T1000 (cell line): Measurements from ENCODE around the gene MAML3.

Source experiments
- DNase-seq: peaks from one replicate; lab custom pipeline; 2025; ENCODE audit warnings: mixed read lengths; lab: John Stamatoyannopoulos, UW

The MAML3 gene

DNA sequence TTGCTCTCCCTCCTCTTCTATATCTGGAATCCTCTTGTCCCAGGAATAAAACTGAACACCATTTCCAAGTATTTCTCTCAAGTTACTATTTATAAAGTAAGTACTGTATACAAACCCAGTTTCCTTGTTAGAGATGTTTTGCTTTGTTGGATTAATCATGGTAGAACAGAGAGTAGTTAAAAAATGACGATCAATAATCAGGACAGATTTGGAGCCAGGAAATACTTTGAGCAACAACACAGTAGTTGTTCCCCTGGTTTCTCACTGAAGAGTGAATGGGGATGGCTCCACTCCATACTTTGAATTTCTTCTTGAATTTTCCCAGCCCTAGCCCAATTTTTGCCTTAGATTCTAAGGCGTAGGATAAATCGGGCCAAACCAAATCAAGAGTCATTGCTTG lies 467.0 kb downstream of the MAML3 start:
- DNase-seq = no peak

DNA sequence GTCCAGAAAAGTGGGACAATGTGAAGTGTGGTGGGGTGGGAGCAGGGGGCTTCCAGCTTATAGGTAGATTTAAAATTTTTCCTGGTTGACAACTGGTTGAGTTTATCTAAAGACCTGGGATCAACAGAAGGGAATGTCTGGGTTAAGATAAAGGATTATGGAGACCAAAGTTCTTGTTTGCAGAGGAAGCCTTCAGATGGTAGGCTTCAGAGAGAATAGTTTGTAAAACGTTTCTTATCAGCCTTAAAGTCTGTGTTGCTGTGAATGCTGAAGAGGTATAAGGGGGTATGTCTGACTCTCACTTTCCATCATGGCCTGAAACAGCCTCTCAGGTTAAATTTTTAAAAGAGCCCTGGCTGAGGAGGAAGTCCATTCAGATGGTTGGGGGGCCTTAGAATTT lies 467.9 kb downstream of the MAML3 start:
- no peak for DNase-seq

DNA sequence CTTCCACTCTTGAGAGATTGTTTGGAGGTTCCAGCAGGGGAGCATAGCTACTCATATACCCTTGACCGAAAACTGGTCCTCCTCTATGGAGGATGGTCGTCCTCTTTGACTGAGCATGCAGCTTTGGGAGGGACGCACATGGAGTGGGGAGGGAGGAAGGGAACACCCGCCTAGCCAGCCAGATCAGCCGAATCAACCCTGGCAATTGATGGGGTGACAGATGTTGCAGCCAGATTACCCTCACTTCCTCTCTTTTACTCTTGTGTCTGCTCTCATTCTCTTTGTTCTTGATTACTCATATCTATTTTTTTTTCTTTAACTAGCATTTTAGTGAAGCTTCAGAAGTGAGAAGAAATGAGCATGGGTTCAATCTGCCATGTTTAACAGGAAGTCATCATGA lies 468.8 kb downstream of the MAML3 start:
- no peak for DNase-seq

DNA sequence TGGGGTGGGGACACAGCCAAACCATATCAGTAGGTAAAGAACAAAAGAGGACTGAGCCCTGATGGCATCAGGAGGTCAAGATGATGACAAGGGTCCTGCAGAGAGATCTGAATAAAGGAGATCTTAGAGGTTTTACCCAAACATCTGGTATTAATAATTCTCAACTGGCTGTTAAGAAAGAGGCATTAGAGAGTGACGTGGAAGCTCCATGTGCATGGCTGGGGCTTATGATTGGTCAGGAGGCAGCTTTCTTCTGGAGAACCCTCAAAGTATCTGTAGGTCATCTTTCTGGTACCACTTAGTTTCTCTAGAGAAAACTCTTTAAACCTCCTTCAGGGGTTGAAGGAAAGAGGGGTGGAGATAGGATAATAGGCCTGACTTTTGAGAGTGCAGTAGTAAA lies 469.6 kb downstream of the MAML3 start:
- no peak for DNase-seq

DNA sequence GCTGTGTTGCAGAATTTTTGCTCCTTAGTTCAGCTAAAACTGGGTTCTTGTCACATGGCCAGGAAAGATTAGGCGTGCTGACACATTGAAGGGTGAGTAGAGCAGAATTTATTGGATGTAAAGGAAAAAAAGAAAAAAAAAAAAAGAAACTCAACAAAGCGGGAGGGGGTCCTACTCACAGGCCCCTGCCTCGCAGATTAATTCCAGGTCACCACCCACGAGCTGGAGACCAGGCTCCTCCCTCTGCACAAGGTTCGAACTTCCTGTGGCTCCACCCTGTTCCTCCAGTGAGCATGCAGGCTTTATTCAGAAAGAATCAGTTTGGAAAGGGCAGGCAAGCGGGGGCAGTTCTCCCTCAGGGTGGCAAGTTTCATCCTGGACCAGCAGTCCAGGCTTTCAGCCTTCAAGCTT lies 471.2 kb downstream of the MAML3 start:
- no peak for DNase-seq

DNA sequence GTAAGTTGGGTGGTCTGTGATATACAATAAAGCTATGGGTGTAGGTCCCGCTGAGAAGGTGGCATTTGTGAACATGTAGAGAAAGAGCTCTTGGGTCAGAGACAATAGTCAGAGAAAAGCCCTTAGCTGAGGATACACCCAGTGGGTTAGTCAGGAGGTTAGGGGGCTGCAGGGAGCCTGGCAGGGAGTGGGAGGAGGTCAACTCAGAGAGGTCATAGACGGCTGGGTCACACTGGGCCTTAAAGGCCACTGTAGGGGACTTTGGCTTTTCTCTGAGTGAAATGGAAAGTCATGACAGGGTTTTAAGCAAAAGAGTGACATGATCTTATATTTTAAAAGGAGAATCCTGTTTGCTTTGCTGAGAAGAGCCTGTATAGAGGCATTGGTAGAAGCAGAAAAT lies 471.7 kb downstream of the MAML3 start:
- no peak for DNase-seq

DNA sequence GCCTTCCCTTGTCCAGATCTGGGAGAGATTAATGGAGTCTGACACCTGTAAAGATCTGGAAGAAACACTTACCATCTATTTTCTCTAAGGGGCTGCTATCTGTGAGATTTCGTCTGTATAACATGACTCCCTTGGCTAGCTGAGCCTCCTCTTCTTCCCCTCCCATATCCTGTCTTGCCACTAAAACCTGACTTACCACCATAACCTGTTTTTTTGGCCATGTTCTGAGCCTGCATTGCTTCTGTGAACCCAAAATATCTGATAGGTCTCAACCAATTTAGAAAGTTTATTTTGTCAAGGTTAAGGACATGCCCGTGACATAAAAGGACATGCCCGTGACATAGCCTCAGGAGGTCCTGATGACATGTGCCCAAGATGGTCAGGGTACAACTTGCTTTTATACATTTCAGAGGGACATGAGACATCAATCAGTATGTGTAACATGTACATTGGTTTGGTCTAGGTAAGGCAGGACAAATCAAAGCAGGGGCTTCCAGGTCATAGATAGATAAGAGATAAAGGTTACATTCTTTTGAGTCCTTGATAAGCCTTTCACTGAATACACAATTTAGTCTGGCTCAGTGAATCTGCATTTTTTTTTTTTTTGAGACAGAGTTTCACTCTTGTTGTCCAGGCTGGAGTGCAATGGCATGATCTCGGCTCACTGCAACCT lies 476.9 kb downstream of the MAML3 start:
- DNase-seq = no peak

DNA sequence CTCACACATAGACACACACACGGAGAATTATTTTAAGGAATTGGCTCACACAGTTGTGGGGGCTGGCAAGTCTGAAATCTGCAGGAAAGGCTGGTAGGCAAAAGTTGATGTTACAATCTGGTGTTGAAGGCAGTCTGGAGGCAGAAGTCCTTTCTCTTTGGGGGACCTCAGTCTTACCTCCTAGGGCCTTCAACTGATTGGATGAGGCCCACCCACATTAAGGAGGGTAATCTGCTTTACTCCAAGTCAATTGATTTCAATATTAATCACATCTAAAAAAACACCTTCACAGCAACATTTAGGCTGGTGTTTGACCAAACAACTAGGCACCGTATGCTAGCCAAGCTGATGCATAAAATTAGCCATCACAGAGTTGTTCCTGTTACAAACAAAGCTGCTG lies 477.6 kb downstream of the MAML3 start:
- DNase-seq = no peak

DNA sequence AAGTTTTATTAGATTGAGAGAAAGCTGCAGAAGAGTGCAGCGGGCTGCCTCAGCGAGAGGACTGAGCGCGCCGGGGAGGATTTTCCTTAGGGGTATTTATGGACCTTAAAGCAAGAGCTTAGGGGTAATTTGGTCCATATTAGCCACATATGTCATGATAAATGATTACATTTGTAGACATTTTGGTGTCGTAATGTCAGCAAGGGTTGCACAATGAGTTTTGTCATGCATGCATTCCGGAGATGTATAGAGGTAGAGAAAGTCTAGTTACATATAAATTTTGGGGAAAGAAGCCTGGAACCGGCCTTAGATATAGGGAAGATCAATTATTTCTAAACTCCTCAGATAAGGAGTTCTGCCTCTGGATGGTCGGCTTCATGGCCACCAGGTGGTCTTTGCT lies 478.3 kb downstream of the MAML3 start:
- no peak for DNase-seq

DNA sequence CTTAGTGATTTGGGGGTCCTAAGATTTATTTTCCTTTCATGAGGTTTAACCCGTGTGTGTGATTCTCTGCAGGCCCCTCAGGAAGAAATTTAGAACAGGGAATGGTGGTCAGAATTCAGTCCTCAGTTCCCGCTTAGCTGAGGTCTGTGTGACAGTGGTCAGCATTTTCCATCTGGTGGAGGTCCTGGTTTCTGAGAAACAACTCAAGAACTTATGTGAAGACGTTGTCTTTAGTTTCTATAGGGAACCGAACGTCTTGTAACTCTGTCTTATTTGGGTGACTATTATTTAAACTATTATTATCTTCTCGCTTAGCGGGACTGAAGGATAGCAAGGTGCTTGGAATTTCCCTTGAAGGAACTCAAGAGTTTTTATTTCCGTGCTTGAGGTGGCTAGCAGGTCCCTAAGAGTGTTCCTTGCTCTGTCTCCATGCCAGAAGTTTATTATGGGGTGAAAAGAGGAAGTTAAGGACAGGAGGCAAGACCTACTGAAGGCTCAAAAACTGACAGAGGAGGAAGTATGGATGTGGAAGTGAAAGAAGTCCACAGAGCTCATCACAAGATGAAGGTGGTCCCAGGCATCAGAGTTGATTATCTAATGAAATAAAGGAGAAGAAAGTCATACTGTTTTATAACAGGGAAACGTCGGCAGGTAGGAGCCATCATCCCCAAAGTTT lies 479.0 kb downstream of the MAML3 start:
- DNase-seq = no peak

DNA sequence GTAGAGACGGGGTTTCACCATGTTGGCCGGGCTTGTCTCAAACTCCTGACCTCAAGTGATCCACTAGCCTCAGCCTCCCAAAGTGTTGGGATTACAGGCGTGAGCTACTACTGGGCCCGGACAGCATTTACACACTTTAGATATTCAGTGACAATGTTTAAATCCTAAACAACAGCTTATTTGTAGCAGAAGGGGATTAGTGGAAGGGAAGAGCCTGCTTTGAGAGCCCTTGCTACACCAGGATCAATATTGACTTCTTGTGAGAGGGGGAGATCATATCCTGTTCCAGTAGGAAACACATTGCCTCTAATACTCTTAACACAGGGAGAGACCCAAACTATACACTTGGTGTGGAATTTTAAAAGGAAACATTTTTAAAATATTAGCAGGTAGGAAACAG lies 481.3 kb downstream of the MAML3 start:
- no peak for DNase-seq

DNA sequence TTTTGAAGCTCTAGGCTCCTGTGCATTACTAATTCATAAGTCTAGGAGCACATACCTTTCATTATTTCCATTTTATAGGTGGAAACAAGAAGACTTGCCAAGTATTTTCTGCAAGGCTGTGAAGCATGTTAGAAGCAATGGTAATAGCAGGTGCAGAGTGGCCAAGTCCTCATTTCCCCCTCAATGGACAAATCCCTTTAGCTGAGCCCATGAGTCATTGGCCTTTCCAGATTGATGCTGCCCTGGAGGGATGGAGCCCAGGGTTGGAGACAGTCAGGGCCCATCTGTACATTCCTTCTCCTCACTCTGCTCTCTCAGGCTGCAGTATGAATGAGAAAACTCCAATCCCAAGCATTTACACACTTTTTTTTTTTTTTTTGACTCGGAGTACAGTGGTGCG lies 481.8 kb downstream of the MAML3 start:
- no peak for DNase-seq

DNA sequence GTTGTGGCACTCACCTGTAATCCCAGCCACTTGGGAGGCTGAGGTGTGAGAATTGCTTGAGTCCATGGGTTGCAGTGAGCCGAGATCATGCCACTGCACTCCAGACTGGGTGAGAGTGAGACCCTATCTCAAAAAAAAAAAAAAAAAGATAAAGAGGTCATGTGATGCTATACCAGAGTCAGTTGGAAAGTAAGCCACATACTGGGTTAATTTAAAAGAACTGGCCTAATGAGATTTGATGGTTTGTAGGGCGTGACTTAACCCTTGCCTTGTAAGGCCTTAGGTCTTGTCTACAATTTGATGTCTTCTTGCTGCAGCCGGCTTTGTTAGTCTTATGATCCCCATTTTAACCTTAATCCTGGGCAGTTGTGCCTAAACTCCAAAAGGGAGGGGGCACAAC lies 483.2 kb downstream of the MAML3 start:
- DNase-seq = no peak

DNA sequence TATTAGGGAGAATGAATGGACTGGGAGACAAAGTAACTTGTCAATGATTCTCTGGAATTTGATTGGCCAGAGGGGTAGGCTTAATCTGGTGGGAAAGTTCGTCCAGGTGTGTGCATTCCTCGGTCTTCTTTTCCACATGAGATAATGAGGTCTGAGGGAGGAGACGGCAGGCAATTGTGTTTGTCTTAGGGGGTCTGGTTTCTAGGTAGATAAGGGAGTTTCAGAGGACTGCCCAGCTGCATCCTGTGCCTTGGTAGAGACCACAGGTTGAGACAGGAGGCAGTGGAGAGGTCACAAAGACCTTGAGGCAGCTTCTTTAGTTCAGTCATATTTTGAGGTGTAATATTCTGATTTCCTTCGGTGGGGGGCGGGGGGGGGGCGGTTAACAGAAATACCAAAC lies 484.1 kb downstream of the MAML3 start:
- DNase-seq = no peak

DNA sequence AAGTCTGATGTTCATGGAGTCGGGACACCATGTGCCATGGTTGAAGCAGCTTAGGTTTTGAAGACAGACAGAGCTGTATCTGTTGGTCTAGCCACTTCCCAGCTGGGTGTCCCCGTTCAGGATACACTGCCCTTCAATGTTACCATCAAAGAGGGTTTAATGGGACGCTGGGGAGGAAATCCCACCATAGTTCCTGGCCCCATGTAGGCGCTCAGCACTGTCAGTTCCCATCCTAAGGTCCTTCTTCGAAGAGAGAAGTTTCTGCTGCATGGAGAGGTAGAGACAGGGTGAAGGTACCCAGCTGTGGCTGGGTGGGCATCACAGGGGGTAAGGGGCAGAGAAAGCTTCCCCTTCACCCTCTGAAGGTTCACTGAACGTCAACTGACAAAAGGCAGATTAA lies 484.6 kb downstream of the MAML3 start:
- DNase-seq = no peak

DNA sequence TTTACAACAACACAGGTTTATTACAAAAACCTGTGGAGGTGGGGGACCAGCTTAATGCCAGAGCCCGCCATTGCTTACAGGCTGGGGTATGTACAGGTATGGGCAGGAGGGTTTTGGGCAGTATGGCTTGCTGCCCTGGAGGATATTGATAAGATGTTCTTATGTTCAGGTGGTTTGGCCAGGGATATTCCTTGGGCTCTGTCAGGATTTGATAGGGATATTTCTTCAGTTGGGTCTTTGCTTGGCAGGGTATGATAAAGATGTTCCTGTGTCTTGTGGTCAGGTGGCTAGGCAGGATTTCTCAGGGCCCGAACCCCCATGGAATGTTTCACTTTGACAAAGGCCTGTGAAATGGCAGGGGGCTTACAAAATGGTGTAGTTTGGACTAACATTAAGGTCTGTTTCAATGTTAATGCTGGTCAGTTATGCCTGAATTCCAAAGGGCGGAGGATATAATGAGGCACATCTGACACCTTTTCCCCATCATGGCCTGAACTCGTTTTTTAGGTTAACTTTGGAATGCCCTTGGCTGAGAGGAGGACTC lies 485.3 kb downstream of the MAML3 start:
- no peak for DNase-seq

DNA sequence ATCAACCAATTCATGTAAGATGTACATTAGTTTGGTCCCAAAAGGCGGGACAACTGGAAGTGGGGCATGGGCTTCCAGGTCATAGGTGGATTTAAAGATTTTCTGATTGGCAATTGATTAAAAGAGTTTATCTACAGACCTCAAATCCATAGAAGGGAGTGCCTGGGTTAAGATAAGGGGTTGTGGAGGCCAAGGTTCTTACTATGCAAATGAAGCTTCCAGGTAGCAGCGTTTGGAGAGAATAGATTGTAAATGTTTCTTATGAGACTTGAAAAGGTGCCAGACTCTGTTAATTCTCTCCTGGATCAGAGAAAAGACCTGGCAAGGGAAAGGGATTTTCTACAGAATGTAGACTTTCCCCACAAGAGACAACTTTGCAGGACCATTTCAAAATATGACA lies 485.9 kb downstream of the MAML3 start:
- no peak for DNase-seq
